ENCODE data around the gene ATF7.
A peak's percentile ranks its signal among the peaks of the same experiment; 100 is the strongest.
"Not testable (repeated sequence)": the region's sequence is repeated elsewhere in the genome, so short reads cannot be mapped to it uniquely, and the experiment has no call there.

ATF7 gene

GRCh38 chr12:53567961-53568808 lies 58.0 kb downstream of the ATF7 start:
- no peak for DNase-seq (ENCODE audit: low read depth in 3 of 3)

- DNase-seq (ENCODE audit: low read depth in 3 of 3): not testable (repeated sequence)
These were observed 60.8 kb downstream of the ATF7 start for GRCh38 chr12:53565376-53565775.

DNA sequence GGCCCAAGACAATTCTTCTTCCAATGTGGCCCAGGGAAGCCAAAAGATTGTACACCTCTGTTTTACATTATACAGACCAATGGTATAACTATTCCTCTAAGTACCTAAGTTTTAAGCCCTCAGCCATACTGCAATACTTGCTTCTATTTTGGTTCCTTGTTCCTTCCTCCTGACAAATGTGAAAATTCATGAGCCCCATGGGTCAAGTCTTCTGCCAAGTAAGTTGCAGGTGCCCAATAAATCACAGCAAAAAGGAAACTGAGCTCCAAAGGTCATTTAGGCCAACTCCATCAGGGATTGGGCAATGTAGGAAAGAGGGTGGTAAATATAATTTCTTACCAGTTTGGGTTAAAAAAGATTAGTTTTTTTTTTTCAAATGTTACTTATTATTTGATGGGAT lies 61.2 kb downstream of the ATF7 start:
- no peak for DNase-seq (ENCODE audit: low read depth in 3 of 3)

GRCh38 chr12:53564278-53564677 lies 61.9 kb downstream of the ATF7 start:
- no peak for DNase-seq (ENCODE audit: low read depth in 3 of 3)

DNA sequence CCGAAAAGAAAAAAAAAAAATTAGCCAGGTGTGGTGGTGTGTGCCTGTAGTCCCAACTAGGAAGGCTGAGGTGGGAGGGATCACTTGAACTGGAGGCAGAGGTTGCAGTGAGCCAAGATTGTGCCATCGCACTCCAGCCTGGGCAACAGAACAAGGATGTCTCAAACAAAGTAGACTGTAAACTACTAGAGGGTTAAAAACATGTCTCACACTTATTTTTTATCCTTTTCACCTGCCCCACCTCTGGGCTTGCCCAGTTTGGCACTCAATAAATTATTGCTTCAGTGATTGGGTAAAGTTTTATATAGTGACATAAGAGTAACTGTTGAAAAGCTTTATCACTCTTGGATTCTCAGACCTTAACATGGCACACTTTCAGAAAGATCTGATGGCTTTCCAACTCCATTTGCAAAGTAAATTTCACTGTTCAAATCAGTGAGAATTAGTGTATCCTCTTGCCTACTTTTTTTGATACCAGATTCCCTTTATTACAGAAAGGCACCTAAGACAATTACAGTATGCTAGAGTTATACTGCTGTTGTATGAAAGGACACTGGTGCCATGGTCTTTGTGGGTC lies 62.6 kb downstream of the ATF7 start:
- DNase-seq (ENCODE audit: low read depth in 3 of 3): no peak

- DNase-seq (ENCODE audit: low read depth in 3 of 3): no peak
These were observed 64.6 kb downstream of the ATF7 start for GRCh38 chr12:53561590-53561953.

GRCh38 chr12:53560912-53561589 lies 65.1 kb downstream of the ATF7 start:
- no peak for DNase-seq (ENCODE audit: low read depth in 3 of 3)

GRCh38 chr12:53560351-53560750 lies 65.8 kb downstream of the ATF7 start:
- no peak for DNase-seq (ENCODE audit: low read depth in 3 of 3)

- DNase-seq (ENCODE audit: low read depth in 3 of 3): no peak
These were observed 67.6 kb downstream of the ATF7 start for GRCh38 chr12:53558631-53559030.

DNA sequence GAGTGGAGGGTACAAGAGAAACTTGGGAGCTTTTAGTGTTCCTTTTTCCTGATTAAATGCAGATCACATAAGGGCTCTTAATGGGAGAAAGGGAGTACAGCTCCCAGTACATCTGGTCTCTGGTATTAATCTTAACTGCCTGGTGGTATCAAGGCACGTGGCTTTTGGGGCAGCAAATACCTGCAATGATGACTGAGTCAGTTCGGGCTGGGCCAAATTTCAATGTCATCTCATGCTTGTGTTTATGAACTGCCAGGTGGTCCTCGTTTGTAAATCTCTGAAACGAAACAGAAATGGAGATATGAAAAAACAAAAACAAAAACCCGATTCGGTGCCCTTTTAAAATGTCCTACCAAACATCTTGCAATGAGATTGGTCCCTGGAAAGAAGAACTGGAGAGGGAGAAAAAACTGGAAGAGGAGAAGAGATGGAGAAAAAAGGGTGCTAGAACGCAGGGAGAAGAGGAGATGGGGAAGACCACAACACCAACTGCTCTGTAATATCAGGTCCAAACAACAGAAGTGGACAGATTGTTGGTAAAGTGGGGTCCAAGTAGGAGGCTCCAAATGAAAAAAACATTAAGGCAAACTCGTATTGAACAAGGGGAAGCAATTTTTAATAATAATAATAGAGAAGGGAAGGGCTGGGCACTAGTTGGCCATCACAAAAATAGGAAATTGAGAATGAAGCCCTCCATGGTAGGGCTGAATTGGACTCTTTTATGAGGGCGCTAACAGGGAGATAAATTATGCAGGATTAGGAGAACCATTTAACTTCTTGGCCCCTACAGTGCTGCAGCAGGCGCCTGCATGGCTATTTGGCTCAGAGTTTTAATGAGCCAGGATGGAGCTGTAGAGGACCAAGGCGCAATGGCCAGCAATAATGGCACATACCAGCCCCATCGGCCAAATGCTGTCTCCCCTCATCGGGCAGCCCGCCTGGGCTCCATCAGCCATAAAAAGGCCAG lies 73.5 kb downstream of the ATF7 start:
- no peak for DNase-seq (ENCODE audit: low read depth in 3 of 3)

- no peak for DNase-seq (ENCODE audit: low read depth in 3 of 3)
These were observed 74.3 kb downstream of the ATF7 start for GRCh38 chr12:53551889-53552291.

DNA sequence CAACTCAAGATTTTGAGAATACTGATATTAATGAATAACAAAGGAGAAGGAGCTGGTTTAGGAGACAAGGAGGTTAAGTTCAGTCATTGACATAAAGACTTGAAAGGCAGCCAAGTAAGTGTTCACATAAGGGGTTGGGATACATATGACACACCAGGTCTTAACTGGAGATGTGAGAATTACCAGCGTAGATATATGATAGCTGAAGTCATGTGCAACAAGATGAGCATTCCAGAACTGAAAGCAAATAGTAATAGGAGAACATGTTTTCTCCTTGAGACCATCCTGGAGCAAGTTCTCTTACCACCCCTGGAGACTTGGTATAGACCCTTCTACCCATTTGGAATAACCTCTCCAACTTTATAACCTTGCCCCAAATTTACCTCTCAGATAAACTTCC lies 75.6 kb downstream of the ATF7 start:
- DNase-seq (ENCODE audit: low read depth in 3 of 3): no peak

DNA sequence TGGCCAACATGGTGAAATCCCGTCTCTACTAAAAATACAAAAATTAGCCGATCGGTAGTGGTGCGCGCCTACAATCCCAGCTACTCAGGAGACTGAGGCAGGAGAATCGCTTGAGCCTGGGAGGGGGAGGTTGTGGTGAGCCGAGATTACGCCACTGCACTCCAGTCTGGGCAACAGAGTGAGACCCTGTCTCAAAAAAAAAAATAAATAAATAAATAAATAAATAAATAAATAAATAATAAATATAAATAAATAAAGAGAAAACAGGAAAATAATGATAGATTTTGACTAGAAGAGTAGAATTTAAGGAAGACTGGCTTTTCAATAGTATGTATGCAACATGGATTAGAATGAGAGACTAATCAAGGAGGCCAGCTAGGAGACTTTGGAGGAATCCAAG lies 76.1 kb downstream of the ATF7 start:
- DNase-seq (ENCODE audit: low read depth in 3 of 3): not testable (repeated sequence)

DNA sequence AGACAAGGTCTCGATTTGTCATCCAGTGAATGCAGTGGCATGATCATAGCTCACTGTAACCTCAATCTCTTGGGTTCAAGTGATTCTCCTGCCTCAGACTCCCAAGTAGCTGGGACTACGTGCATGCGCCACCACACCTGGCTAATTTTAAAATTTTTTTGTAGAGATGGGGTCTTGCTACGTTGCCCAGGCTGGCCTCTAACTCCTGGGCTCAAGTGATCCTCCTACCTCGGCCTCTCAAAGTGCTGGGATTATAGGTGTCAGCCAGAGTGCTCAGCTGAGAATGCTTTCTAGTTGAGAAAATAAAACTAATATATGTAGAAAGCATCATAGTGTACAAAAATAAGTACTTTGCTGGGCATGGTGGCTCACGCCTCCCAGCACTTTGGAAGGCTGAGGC lies 77.8 kb downstream of the ATF7 start:
- not testable (repeated sequence) for DNase-seq (ENCODE audit: low read depth in 3 of 3)

GRCh38 chr12:53543539-53543938 lies 82.6 kb downstream of the ATF7 start:
- DNase-seq (ENCODE audit: low read depth in 3 of 3): peak; percentile 24 to 34 (median 29)

DNA sequence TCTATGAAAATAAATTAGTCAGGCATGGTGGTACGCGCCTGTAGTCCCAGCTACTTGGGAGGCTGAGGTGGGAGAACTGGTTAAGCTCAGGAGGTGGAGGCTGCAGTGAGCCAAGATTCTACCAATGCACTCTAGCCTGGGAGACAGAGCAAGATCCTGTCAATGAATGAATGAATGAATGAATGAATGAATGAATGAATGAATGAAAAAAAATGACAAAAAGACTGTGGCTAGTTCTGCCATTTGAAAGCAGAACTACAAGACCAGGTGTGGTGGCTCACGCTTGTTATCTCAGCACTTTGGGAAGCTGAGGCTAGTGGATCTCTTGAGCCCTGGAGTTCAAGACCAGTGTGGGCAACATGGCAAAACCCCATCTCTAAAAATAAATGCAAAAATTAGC lies 86.7 kb downstream of the ATF7 start:
- DNase-seq (ENCODE audit: low read depth in 3 of 3): no peak

- no peak for DNase-seq (ENCODE audit: low read depth in 3 of 3)
These were observed 87.9 kb downstream of the ATF7 start for GRCh38 chr12:53538209-53538689.

DNA sequence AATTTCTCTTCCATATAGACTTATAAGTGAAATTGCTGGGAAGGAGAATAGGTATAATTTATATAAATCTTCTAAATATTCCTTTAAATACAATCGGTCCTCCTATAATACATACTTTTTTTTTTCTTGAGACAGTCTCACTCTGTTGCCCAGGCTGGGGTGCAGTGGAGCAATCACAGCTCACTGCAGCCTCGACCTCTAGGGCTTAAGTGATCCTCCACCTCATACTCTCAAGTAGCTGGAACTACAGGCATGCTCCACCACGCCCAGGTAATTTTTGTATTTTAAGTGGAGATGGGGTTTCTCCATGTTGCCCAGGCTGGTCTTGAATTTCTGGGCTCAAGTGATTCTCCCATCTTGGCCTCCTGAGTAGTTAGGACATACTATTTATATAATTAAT lies 89.2 kb downstream of the ATF7 start:
- DNase-seq (ENCODE audit: low read depth in 3 of 3): no peak

DNA sequence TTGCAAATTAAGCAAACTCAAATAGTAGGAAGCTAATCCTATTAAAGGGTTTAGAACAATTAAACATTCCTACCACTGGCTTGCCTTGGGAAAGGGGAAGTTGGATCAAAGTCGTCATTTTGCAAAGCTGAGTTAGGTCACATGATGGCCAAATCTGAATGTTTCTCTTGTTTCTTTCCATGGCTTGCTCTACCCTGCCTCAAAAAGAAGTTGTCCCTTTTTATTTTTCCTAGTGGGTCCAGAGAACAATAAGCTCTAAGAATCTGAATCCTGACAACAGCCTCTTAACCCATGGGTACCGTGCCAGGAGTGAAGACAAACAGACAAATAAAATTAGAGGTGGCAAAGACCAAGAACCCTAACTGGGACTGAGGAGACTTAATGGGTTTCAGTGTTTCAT lies 92.7 kb downstream of the ATF7 start:
- DNase-seq (ENCODE audit: low read depth in 3 of 3): no peak

GRCh38 chr12:53532524-53533445 lies 93.4 kb downstream of the ATF7 start:
- DNase-seq (ENCODE audit: low read depth in 3 of 3): no peak

GRCh38 chr12:53532021-53532420 lies 94.2 kb downstream of the ATF7 start:
- no peak for DNase-seq (ENCODE audit: low read depth in 3 of 3)

Data from stimulated activated CD4-positive, alpha-beta T cell treated with anti-CD3 and anti-CD28 coated beads, TNF-alpha, amount 100 ng/mL, for 48 hours (primary cell).